K562 (cell line): ENCODE data around the gene AIFM1. TPM values are rescaled to one million over a fixed set of nuclear protein-coding genes. Genes with fewer than 3 reads are reported as not detected.
A peak's percentile ranks its signal among the peaks of the same experiment; 100 is the strongest.

Experiments
- ARID3B ChIP-seq: fragments of 250-450 bp; sonication (Bioruptor Pico); IDR thresholded peaks from 2 replicates; pipeline ENCODE4 v1.4.0; 2020; ENCODE audit warnings: borderline replicate concordance
- BCOR ChIP-seq: fragments of 450-650 bp; IDR thresholded peaks from 2 replicates; pipeline ENCODE4 v1.6.1; 2016
- E2F4 ChIP-seq: sonication (generic); formaldehyde crosslinking; IDR thresholded peaks from 2 replicates; pipeline ENCODE4 v1.8.0; 2022; ENCODE audit warnings: mild to moderate bottlenecking, low read depth, missing genetic modification reagents
- FOSL1 ChIP-seq: fragments of 200-800 bp; sonication (Bioruptor generic); conservative IDR thresholded peaks from 2 replicates; pipeline ENCODE4 v1.6.1; 2016; ENCODE audit warnings: missing genetic modification characterization, missing compliant biosample characterization
- GATAD2B ChIP-seq: fragments of 450-650 bp; IDR thresholded peaks from 2 replicates; pipeline ENCODE4 v1.6.1; 2017; ENCODE audit warnings: mild to moderate bottlenecking, borderline replicate concordance
- MECOM ChIP-seq: fragments of 250-450 bp; sonication (Bioruptor Pico); IDR thresholded peaks from 2 replicates; pipeline ENCODE4 v1.8.0; 2022; ENCODE audit warnings: inconsistent platforms
- PRPF4 ChIP-seq: fragments of 200-400 bp; formaldehyde crosslinking; IDR thresholded peaks from one replicate; pipeline ENCODE4 v1.6.1; 2017; ENCODE audit warnings: low read length, low read depth, mild to moderate bottlenecking; ENCODE audit not compliant: insufficient read depth, poor library complexity, severe bottlenecking
- SMARCB1 ChIP-seq: IDR thresholded peaks from 2 replicates; pipeline ENCODE4 v1.6.1; 2011; ENCODE audit warnings: improper control_type of control experiment, low read depth; ENCODE audit not compliant: insufficient read length
- SMC3 ChIP-seq: conservative IDR thresholded peaks from 2 replicates; pipeline ENCODE4 v1.6.1; 2011; ENCODE audit warnings: low read depth, low read length, improper control_type of control experiment; ENCODE audit not compliant: insufficient read depth
- THRA ChIP-seq: fragments of 450-650 bp; IDR thresholded peaks from 2 replicates; pipeline ENCODE4 v1.6.1; 2017; ENCODE audit warnings: mild to moderate bottlenecking, moderate library complexity
- XRCC3 ChIP-seq: fragments of 450-650 bp; IDR thresholded peaks from 2 replicates; pipeline ENCODE4 v1.6.1; 2017; ENCODE audit warnings: mild to moderate bottlenecking, moderate library complexity
- ZBTB11 ChIP-seq, 3 experiments: fragments of 200-800 bp in 1 of 3; fragments of 250-450 bp in 1 of 3; fragments of 450-650 bp in 1 of 3; sonication (Bioruptor Pico) in 1 of 3; sonication (Bioruptor generic) in 1 of 3; formaldehyde crosslinking in 1 of 3; IDR thresholded peaks; 2 replicates each; pipeline versions ENCODE4 v1.6.1 to v1.8.0; 2016 to 2022; ENCODE audit warnings: mild to moderate bottlenecking in 2 of 3, missing genetic modification characterization in 2 of 3, missing compliant biosample characterization in 1 of 3, moderate library complexity in 1 of 3
- ZBTB34 ChIP-seq: fragments of 250-450 bp; sonication (Bioruptor Pico); IDR thresholded peaks from 2 replicates; pipeline ENCODE4 v1.8.0; 2021; ENCODE audit warnings: mild to moderate bottlenecking, moderate library complexity
- ZNF174 ChIP-seq: fragments of 250-450 bp; sonication (Bioruptor Pico); IDR thresholded peaks from 2 replicates; pipeline ENCODE4 v1.4.0; 2020; ENCODE audit warnings: mild to moderate bottlenecking
- ZNF274 ChIP-seq: IDR thresholded peaks from 2 replicates; pipeline ENCODE4 v1.6.1; 2011; ENCODE audit warnings: low read depth, mild to moderate bottlenecking, low read length, moderate library complexity, borderline replicate concordance
- ZNF561 ChIP-seq: fragments of 450-650 bp; formaldehyde crosslinking; conservative IDR thresholded peaks from 2 replicates; pipeline ENCODE4 v1.4.0; 2020; ENCODE audit warnings: mild to moderate bottlenecking, moderate library complexity
- polyA plus RNA-seq, 8 experiments: library from polyadenylated mRNA; depleted of rRNA in 4 of 8; stranded (reverse) in 5 of 8; unstranded in 3 of 8; fragments of >200 nt; fragmentation: Nextera tagmentation in 2 of 8; fragmentation: Illumina TruSeq in 1 of 8; extraction: Ambion mirVana in 2 of 8; extraction: Trizol in 1 of 8; gene quantifications; 2 replicates each; pipeline versions ENCODE4 v1.2.1 to v1.2.3, GENCODE V29; 2011 to 2014; ENCODE audit warnings: inconsistent platforms in 1 of 8, missing spikeins in 1 of 8
- total RNA-seq, 7 experiments: library from RNA; depleted of rRNA in 6 of 7; stranded (reverse); fragments of >200 nt in 6 of 7; fragmentation: Illumina TruSeq in 2 of 7; extraction: Trizol in 2 of 7; gene quantifications; 2 replicates each; pipeline versions ENCODE4 v1.2.1 to v1.2.3, GENCODE V29; 2011 to 2021; ENCODE audit warnings: low replicate concordance in 1 of 7

Gene AIFM1
- total and polyA plus RNA-seq, 9 of the 15 experiments (the other 6 are each of a cell fraction or from before 2014, with no cell fraction given) = 51.0 to 117 (median 91.2) TPM

- TF ChIP-seq ZBTB11 (CRISPR knock-in tag; IDR thresholded peaks at IDR 0.05) = peak in 1 of 3 experiments; percentile 77; a peak in 2 of 6 replicates
- TF ChIP-seq XRCC3 = no peak
- TF ChIP-seq PRPF4 = no peak
- peak; percentile 97 for TF ChIP-seq BCOR
- no peak for TF ChIP-seq MECOM (CRISPR knock-in tag)
- TF ChIP-seq ZNF561 = no peak
- no peak for TF ChIP-seq E2F4 (CRISPR knock-in tag)
- TF ChIP-seq ZBTB34 (CRISPR knock-in tag) = no peak
- no peak for TF ChIP-seq SMARCB1
- no peak for TF ChIP-seq ZNF174
- no peak for TF ChIP-seq ARID3B (CRISPR knock-in tag)
- no peak for TF ChIP-seq GATAD2B
- no peak; the same call in 1 of the 2 replicates for TF ChIP-seq ZNF274
- peak; percentile 92 for TF ChIP-seq FOSL1 (tag)
- no peak for TF ChIP-seq THRA
- TF ChIP-seq SMC3 = no peak
Observed at GRCh38 chrX:130179579-130180215, 14.1 kb upstream of the AIFM1 start (continued).
